Hematopoietic multipotent progenitor cell (in vitro differentiated cells): ENCODE data around the gene TNRC18. TPM values are rescaled to one million over a fixed set of nuclear protein-coding genes. Genes with fewer than 3 reads are reported as not detected.
A peak's percentile ranks its signal among the peaks of the same experiment; 100 is the strongest.
"Not testable (repeated sequence)": the region's sequence is repeated elsewhere in the genome, so short reads cannot be mapped to it uniquely, and the experiment has no call there.

Experiments
- DNase-seq, 3 donors: peaks; one replicate each; pipeline ENCODE4 v3.0.0-alpha.2; 2011 to 2015; ENCODE audit warnings: low read depth in 2 of 3, low spot score in 2 of 3
- total RNA-seq: library from RNA; depleted of rRNA; stranded (reverse); fragments of >200 nt; gene quantifications from one replicate; pipeline ENCODE4 v1.2.3, GENCODE V29; 2012

Gene TNRC18
- total RNA-seq, 1 donor, result 214 TPM

GRCh38 chr7:5380350-5381070, 43.1 kb downstream of the TNRC18 start:
- no peak for DNase-seq

- DNase-seq, result no peak
These were observed 44.1 kb downstream of the TNRC18 start for GRCh38 chr7:5379546-5379945.

GRCh38 chr7:5377816-5378215, 45.8 kb downstream of the TNRC18 start:
- DNase-seq, result no peak

- no peak for DNase-seq
These were observed 46.4 kb downstream of the TNRC18 start for GRCh38 chr7:5377279-5377678.

GRCh38 chr7:5375925-5376324, 47.7 kb downstream of the TNRC18 start:
- DNase-seq, result no peak

GRCh38 chr7:5374464-5374863, 49.2 kb downstream of the TNRC18 start:
- no peak for DNase-seq

- no peak for DNase-seq
These were observed 50.3 kb downstream of the TNRC18 start for GRCh38 chr7:5373300-5373699.

- no peak for DNase-seq
These were observed 52.9 kb downstream of the TNRC18 start for GRCh38 chr7:5370454-5371353.

- DNase-seq, result no peak
These were observed 56.0 kb downstream of the TNRC18 start for GRCh38 chr7:5367661-5368060.

GRCh38 chr7:5365976-5366625, 57.5 kb downstream of the TNRC18 start:
- peak; percentile 46 to 94 (median 85) for DNase-seq

GRCh38 chr7:5363729-5364128, 59.9 kb downstream of the TNRC18 start:
- no peak for DNase-seq

- no peak for DNase-seq
These were observed 61.2 kb downstream of the TNRC18 start for GRCh38 chr7:5362466-5362865.

- DNase-seq, result no peak
These were observed 62.0 kb downstream of the TNRC18 start for GRCh38 chr7:5361446-5362127.

GRCh38 chr7:5360971-5361370, 62.7 kb downstream of the TNRC18 start:
- no peak for DNase-seq

- DNase-seq, result no peak
These were observed 63.2 kb downstream of the TNRC18 start for GRCh38 chr7:5360451-5360850.

- DNase-seq, result not testable (repeated sequence)
These were observed 63.6 kb downstream of the TNRC18 start for GRCh38 chr7:5360021-5360420.

GRCh38 chr7:5359344-5359743, 64.3 kb downstream of the TNRC18 start:
- DNase-seq, result no peak

- DNase-seq, result no peak
These were observed 65.7 kb downstream of the TNRC18 start for GRCh38 chr7:5357951-5358350.

- DNase-seq, result no peak
These were observed 66.9 kb downstream of the TNRC18 start for GRCh38 chr7:5356751-5357119.

GRCh38 chr7:5354460-5355232, 69.0 kb downstream of the TNRC18 start:
- no peak for DNase-seq
